ENCODE measurements around the gene ASB7.

The ASB7 gene

DNA sequence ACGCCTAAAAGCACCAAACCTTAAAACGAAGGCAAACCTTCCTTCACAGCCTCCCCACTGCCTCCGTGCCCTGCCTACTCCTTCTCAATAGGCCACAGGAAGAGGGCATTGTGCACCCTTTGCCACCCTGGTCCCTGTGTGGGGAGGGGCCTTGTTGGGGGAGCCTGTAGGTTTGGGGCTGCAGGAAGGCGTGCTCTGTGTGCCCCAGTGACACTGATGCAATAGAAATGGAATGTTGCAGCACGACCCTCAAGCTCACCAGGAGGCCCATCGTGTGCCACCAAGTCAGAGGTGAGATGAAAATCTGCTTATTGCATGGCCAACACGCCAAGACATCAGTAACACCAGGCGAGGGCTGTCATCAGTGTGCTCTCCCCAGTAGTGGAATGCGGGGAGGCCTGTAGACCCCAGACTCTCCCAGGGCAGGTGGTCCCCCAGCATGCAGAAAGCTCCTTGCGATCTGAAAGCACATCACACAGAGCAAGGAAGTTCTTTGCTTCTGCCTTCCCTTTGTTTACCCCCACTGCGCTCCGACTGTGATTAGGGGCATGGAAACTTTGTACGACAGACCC, 86.2 kb downstream of the ASB7 start:
- no peak for DNase-seq (ENCODE audit: low read depth, low spot score)
- no peak overlapping the region for H3K4me3 ChIP-seq (ENCODE audit: low read depth, low read length)
- CTCF ChIA-PET: interaction anchor here (1.0 kb wide), 1 partner anchor 13 kb away, joined by 3 read pairs; no protein-coding TSS in a partner anchor
- POLR2A ChIA-PET: no interaction called here
- TF ChIP-seq CTCF (IDR thresholded peaks at IDR 0.05; ENCODE audit: insufficient read depth, low read length, missing control alignments): no peak

GRCh38 chr15:100689131-100689899, 86.9 kb downstream of the ASB7 start:
- TF ChIP-seq CTCF (IDR thresholded peaks at IDR 0.05; ENCODE audit: insufficient read depth, low read length, missing control alignments): no peak
- CTCF ChIA-PET: interaction anchor here (1.0 kb wide), 1 partner anchor 13 kb away, joined by 3 read pairs; no protein-coding TSS in a partner anchor
- POLR2A ChIA-PET: no interaction called here
- no peak overlapping the region for H3K4me3 ChIP-seq (ENCODE audit: low read depth, low read length)
- DNase-seq (ENCODE audit: low read depth, low spot score): no peak

DNA sequence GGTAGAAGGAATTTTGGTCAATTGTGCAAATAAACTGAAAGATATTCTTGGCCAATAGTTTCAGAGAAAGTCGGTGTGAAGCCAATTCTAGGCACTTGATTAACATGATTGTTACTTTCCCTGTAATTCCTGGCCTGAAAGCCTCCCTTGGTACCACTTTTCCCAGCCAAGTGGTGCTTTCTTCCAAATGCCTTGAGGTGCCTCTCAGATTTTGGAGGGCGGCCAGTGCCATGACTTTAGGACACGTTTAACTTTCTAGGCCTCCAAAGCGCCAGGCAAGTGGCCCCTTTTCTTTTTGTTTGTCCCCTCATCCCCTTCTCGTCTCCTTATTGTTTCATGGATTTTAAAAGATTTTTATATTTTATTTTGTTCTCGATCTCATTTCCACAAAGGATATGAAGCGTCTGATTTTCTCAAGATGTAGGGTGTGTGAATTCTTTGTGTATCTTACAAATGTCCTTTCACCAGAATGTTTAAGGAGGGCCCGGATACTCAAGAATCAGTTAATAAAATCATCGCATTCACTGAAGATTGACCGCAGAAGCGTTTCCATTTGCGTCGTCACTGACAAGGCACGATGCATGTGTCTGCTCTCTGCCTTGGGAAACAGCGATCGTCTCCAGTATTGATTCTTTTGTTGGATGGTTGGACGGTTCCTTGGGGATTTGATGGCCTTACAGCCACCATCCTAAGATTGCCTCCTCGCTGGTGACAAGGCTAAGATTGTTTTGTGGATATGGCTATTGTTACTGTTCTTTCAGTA, 87.8 kb downstream of the ASB7 start:
- CTCF ChIA-PET: interaction anchor here (1.0 to 1.4 kb wide), 2 partner anchors 9 to 13 kb away, joined by 3 to 4 read pairs; no protein-coding TSS in a partner anchor
- TF ChIP-seq CTCF (IDR thresholded peaks at IDR 0.05; ENCODE audit: insufficient read depth, low read length, missing control alignments): no peak
- POLR2A ChIA-PET: no interaction called here
- no peak overlapping the region for H3K4me3 ChIP-seq (ENCODE audit: low read depth, low read length)
- no peak for DNase-seq (ENCODE audit: low read depth, low spot score)

DNA sequence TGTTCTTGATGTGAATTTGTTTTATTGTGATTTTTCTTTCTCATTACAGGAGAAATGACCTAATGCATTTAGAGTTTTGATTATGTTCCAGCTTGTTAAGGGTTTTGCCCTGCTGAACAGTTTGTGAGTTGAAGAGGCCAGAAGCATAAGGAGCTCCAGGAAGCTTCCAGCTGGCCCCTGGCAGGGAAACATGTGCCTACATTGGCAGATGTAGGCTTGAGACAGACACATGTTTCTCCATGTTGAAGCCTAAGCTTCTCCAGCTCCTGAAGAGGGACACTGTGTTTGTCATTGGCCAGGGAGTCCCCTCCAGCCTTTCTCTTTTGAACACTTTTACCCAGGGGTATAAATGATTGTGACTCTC, 88.4 kb downstream of the ASB7 start:
- H3K4me3 ChIP-seq (ENCODE audit: low read depth, low read length): no peak overlapping the region
- ChIA-PET POLR2A (no interaction called here), CTCF (interaction anchor here (1.0 to 2.2 kb wide), 4 partner anchors 9 to 158 kb away, joined by 3 to 5 read pairs (median 4); no protein-coding TSS in a partner anchor)
- no peak for DNase-seq (ENCODE audit: low read depth, low spot score)
- no peak for TF ChIP-seq CTCF (IDR thresholded peaks at IDR 0.05; ENCODE audit: insufficient read depth, low read length, missing control alignments)

- POLR2A ChIA-PET: no interaction called here
- no peak overlapping the region for H3K4me3 ChIP-seq (ENCODE audit: low read depth, low read length)
- DNase-seq (ENCODE audit: low read depth, low spot score): no peak
- CTCF ChIA-PET: interaction anchor here (1.0 to 2.2 kb wide), 4 partner anchors 8 to 158 kb away, joined by 3 to 5 read pairs (median 4); no protein-coding TSS in a partner anchor
- TF ChIP-seq CTCF (IDR thresholded peaks at IDR 0.05; ENCODE audit: insufficient read depth, low read length, missing control alignments): no peak
These were observed 88.9 kb downstream of the ASB7 start for GRCh38 chr15:100691321-100691720.

DNA sequence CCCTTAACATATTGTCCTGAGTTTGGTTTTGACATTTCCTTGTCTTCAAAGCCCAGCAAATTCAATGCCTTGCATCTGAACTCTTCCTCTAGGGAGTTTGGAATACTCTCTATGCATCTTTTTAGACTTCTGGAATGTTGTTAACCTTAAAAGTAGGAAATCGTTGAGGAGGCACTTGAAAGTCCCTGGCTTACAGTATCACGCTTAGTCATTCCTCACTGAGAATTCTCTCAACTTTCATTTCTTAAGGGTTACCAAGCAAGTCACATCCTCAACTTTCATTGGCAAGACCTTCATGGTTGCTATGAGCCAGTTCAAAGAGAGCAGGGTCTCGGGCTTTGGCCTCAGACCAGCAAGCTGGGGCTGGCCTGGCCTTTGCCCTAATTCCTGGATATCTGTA, 89.9 kb downstream of the ASB7 start:
- ChIA-PET CTCF (interaction anchor here (2.2 kb wide), 1 partner anchor 20 kb away, joined by 5 read pairs; no protein-coding TSS in a partner anchor), POLR2A (no interaction called here)
- TF ChIP-seq CTCF (IDR thresholded peaks at IDR 0.05; ENCODE audit: insufficient read depth, low read length, missing control alignments): no peak
- H3K4me3 ChIP-seq (ENCODE audit: low read depth, low read length): no peak overlapping the region
- DNase-seq (ENCODE audit: low read depth, low spot score): no peak
